Endothelial cell of umbilical vein (primary cell): ENCODE data around the gene KRTAP12-3. TPM values are rescaled to one million over a fixed set of nuclear protein-coding genes. Genes with fewer than 3 reads are reported as not detected.

ENCODE experiments used
- BruUV-seq: library from RNA; stranded (reverse); fragments of 400-500 nt; replicated peaks from 2 replicates; lab custom pipeline; 2021; lab: Mats Ljungman, UMichigan
- CTCF ChIA-PET: fragments of 300-600, 350-600 bp; sonication (Branson Sonifier 250); formaldehyde crosslinking; loops from one replicate; lab custom pipeline; 2021; ENCODE audit warnings: antibody characterized with exemption, inconsistent platforms; lab: Charles Lee
- POLR2A ChIA-PET: fragments of 300-600, 350-600 bp; sonication (Branson Sonifier 250); formaldehyde crosslinking; loops from one replicate; lab custom pipeline; 2021; ENCODE audit warnings: antibody characterized with exemption, inconsistent platforms; lab: Charles Lee
- DNase-seq: peaks from one replicate; pipeline ENCODE4 v3.0.0-alpha.2; 2011; ENCODE audit warnings: low read depth, low spot score
- FAIRE-seq: peaks from 2 replicates; lab custom pipeline; 2011; peaks lifted over from hg19 to GRCh38; lab: Jason Lieb, UNC
- H2AFZ ChIP-seq: 2 replicates; pipeline ENCODE4 v1.6.0; 2012; ENCODE audit warnings: low read depth, low read length, control low read depth, inconsistent platforms
- H3K27ac ChIP-seq: 2 replicates; pipeline ENCODE4 v1.5.1; 2011; ENCODE audit warnings: low read depth, mild to moderate bottlenecking, control low read depth, low read length, moderate library complexity; ENCODE audit not compliant: insufficient read depth
- H3K27me3 ChIP-seq, 2 experiments: 2 replicates each; pipeline versions ENCODE4 v1.6.0 to v1.6.1; 2011; ENCODE audit warnings: low read length in 2 of 2, mixed read lengths in 1 of 2; ENCODE audit not compliant: control insufficient read depth in 2 of 2, insufficient read depth in 2 of 2
- H3K36me3 ChIP-seq, 2 experiments: 2 replicates in 1 of 2; 3 replicates in 1 of 2; pipeline ENCODE4 v1.5.1; 2011; ENCODE audit warnings: low read length in 2 of 2, mild to moderate bottlenecking in 1 of 2, moderate library complexity in 1 of 2; ENCODE audit not compliant: control insufficient read depth in 2 of 2, insufficient read depth in 2 of 2; ENCODE audit errors: extremely low read depth in 1 of 2
- H3K4me1 ChIP-seq: 3 replicates; pipeline ENCODE4 v1.5.1; 2011; ENCODE audit warnings: mild to moderate bottlenecking, low read length; ENCODE audit not compliant: control insufficient read depth, insufficient read depth; ENCODE audit errors: extremely low read depth
- H3K4me2 ChIP-seq: 2 replicates; pipeline ENCODE4 v1.6.1; 2011; ENCODE audit warnings: low read length, control low read depth, mixed read lengths; ENCODE audit not compliant: insufficient read depth
- H3K4me3 ChIP-seq, 3 experiments: fragments of 200-600 bp in 1 of 3; sonication (generic), shearing (Covaris generic) in 1 of 3; replicated peaks in 1 of 3; 2 replicates each; pipeline ENCODE4 v1.5.1; 2011 to 2016; ENCODE audit warnings: control low read depth in 3 of 3, low read length in 3 of 3, mild to moderate bottlenecking in 2 of 3, inconsistent platforms in 1 of 3, low read depth in 1 of 3, moderate library complexity in 1 of 3; ENCODE audit not compliant: insufficient read depth in 1 of 3
- H3K79me2 ChIP-seq: 2 replicates; pipeline ENCODE4 v1.6.0; 2012; ENCODE audit warnings: low read length, inconsistent platforms; ENCODE audit not compliant: control insufficient read depth, insufficient read depth
- H3K9ac ChIP-seq: replicated peaks from 2 replicates; pipeline ENCODE3; 2011; ENCODE audit warnings: low read length, control low read depth; ENCODE audit not compliant: insufficient read depth; ENCODE audit errors: extremely low read depth
- H3K9me1 ChIP-seq: replicated peaks from 3 replicates; pipeline ENCODE4 v1.6.0; 2011; ENCODE audit warnings: mild to moderate bottlenecking, low read length; ENCODE audit not compliant: control insufficient read depth, insufficient read depth; ENCODE audit errors: extremely low read depth
- H3K9me3 ChIP-seq: replicated peaks from 2 replicates; pipeline ENCODE4 v1.5.1; 2012; ENCODE audit warnings: low read length, inconsistent platforms; ENCODE audit not compliant: control insufficient read depth, insufficient read depth
- H4K20me1 ChIP-seq: replicated peaks from 2 replicates; pipeline ENCODE3; 2011; ENCODE audit warnings: mild to moderate bottlenecking, low read length; ENCODE audit not compliant: control insufficient read depth, insufficient read depth; ENCODE audit errors: extremely low read depth
- FOS ChIP-seq: IDR thresholded peaks from 2 replicates; pipeline ENCODE4 v1.6.1; 2011; ENCODE audit warnings: mild to moderate bottlenecking, low read length, moderate library complexity, borderline replicate concordance; ENCODE audit not compliant: insufficient read depth
- JUN ChIP-seq: IDR thresholded peaks from 2 replicates; pipeline ENCODE4 v1.6.1; 2011; ENCODE audit warnings: borderline replicate concordance, low read depth; ENCODE audit not compliant: insufficient read length, insufficient read depth
- MYC ChIP-seq: IDR thresholded peaks from one replicate; pipeline ENCODE4 v1.6.1; 2011; ENCODE audit warnings: mild to moderate bottlenecking, low read depth, low read length
- POLR2A ChIP-seq: IDR thresholded peaks from 2 replicates; pipeline ENCODE4 v1.6.1; 2012; ENCODE audit warnings: low read depth, mild to moderate bottlenecking, control low read depth, low read length
- POLR2AphosphoS5 ChIP-seq: IDR thresholded peaks from 2 replicates; pipeline ENCODE4 v1.6.1; 2012; ENCODE audit warnings: low read depth, mild to moderate bottlenecking, control low read depth, low read length, moderate library complexity; ENCODE audit not compliant: insufficient read depth
- dilution Hi-C: fragments of 300-500 bp; cut with MboI; formaldehyde crosslinking; loops from one replicate; pipeline ENCODE4 v1.15.0; 2019; ENCODE audit warnings: low sequenced_read_pairs; ENCODE audit not compliant: extremely low pct_ligation_motif_present
- intact Hi-C: fragments of 100-400 bp; cut with micrococcal nuclease; formaldehyde crosslinking; loops from one replicate; pipeline ENCODE4 v1.10.0; 2022
- polyA plus RNA-seq, 4 experiments: library from polyadenylated mRNA; depleted of rRNA in 3 of 4; stranded (reverse) in 3 of 4; unstranded in 1 of 4; fragments of >200 nt; gene quantifications; 2 replicates each; pipeline versions ENCODE4 v1.2.1 to v1.2.3, GENCODE V29; 2011 to 2012; ENCODE audit warnings: missing spikeins in 1 of 4
- total RNA-seq: library from RNA; stranded (reverse); gene quantifications from 2 replicates; pipeline ENCODE4 v1.2.3, GENCODE V29; 2021
- TF ChIP-seq, protein P1 (sequence below), 2 donors: IDR thresholded peaks; 1 replicate in 1 of 2; 2 replicates in 1 of 2; pipeline ENCODE4 v1.5.1; 2011; ENCODE audit warnings: low read length in 2 of 2, mild to moderate bottlenecking in 2 of 2, moderate library complexity in 2 of 2, control low read depth in 1 of 2, inconsistent platforms in 1 of 2, low read depth in 1 of 2; ENCODE audit not compliant: insufficient read depth in 1 of 2; ENCODE audit errors: extremely low read depth in 1 of 2

Gene KRTAP12-3
- total and polyA plus RNA-seq, 2 donors (not counting 3 experiments of a cell fraction or from before 2014, with no cell fraction given), result not detected

DNA sequence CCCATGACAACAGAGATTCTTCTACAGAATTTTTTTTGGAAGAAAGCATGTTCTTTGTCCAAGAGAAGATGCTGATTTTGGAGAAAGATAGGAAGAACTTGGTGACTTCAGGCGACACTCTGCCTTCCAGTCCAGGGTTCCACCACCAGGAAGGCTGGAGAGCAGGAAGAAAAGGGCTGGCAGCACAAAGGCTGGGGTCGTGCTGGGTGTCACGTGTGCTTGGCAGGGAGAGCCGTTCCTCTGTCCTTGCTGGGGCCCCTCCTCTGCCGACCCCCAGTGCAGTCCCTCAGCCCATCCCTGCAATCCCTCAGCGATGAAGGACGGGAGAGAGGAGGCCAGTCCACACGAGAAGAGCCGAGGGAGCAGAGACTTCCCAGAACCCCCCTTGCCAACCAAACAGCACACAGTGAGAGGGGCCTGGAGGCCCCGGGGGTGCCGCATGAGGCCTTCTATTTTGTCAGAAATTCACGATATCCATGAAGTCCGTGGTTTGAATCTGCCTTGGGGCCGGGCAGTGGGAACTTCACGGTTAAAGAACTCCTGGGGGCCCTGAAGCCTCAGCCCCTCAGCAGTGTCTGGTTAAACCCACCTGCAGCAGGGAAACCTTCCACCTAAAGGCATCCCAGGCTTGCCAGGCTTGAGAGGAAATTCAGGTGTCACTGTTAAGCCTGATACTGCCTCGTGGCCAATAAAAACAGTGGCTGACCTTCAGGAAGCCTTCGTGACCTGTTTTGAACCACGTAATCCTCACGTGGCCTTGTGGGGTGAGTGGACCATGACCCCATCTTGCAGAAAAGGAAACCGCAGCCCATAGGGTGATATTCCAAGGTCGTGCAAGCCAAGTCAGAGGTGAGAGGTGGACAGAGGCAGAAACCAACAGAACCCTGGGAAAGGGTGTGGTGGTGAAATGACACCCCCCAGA, 42.6 kb downstream of the KRTAP12-3 start:
- no peak for DNase-seq
- TF ChIP-seq JUN, result no peak
- no peak for TF ChIP-seq POLR2AphosphoS5
- ChIA-PET CTCF (interaction anchor here (0.9 kb wide), 1 partner anchor 93 kb away, joined by 3 read pairs; no protein-coding TSS in a partner anchor), POLR2A (no interaction called here)
- H3K4me1 ChIP-seq, result no peaks in the 10 kb centered on the region
- peaks cover 39 to 42% of the 10 kb centered on the region in 2 experiments for H3K27me3 ChIP-seq
- no peaks in the 10 kb centered on the region for H4K20me1 ChIP-seq
- intact Hi-C loops, result no loop called here
- FAIRE-seq, result no peak
- dilution Hi-C loops, result no loop called here
- H3K9me3 ChIP-seq, result no peaks in the 10 kb centered on the region
- no peaks in the 10 kb centered on the region for H3K36me3 ChIP-seq
- no peak overlapping the region for H3K4me2 ChIP-seq
- BruUV-seq, result no TSS peak
- H3K27ac ChIP-seq, result no peak overlapping the region
- H3K79me2 ChIP-seq, result no peaks in the 10 kb centered on the region
- no peak overlapping the region for H2AFZ ChIP-seq
- H3K9ac ChIP-seq, result no peak overlapping the region
- no peaks in the 10 kb centered on the region for H3K9me1 ChIP-seq
- H3K4me3 ChIP-seq, result no peak overlapping the region

DNA sequence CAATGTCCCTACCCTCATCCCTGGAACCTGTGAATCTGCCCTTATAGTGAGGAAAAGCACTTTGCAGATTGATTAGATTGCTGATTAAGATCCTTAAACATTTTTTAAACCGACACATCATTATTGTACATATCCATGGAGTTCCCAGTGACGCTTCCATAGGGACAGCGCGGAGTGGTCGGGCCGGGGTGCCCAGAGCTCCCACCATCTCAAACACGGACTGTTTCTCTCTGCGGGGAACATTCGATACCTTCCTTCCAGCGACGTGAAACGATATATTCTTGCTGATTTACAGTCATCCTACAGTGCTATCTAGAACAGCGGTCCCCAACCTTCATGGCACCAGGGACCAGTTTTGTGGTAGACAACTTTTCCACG, 43.3 kb downstream of the KRTAP12-3 start:
- Histone ChIP-seq H3K4me2 (no peak overlapping the region), H2AFZ (no peak overlapping the region), H3K9me3 (no peaks in the 10 kb centered on the region), H3K9ac (no peak overlapping the region), H3K36me3 (no peaks in the 10 kb centered on the region), H3K4me1 (no peaks in the 10 kb centered on the region), H3K79me2 (no peaks in the 10 kb centered on the region), H3K27ac (no peak overlapping the region), H3K4me3 (no peak overlapping the region), H3K27me3 (peaks cover 42 to 44% of the 10 kb centered on the region in 2 experiments), H3K9me1 (no peaks in the 10 kb centered on the region), H4K20me1 (no peaks in the 10 kb centered on the region)
- FAIRE-seq (no peak), DNase-seq (no peak)
- BruUV-seq, result no TSS peak
- ChIA-PET POLR2A (no interaction called here), CTCF (interaction anchor here (0.6 to 1.2 kb wide), 3 partner anchors 11 to 92 kb away, joined by 3 read pairs; no protein-coding TSS in a partner anchor)
- TF ChIP-seq POLR2A, result no peak
- TF ChIP-seq MYC, result no peak
- TF ChIP-seq, protein P1, sequence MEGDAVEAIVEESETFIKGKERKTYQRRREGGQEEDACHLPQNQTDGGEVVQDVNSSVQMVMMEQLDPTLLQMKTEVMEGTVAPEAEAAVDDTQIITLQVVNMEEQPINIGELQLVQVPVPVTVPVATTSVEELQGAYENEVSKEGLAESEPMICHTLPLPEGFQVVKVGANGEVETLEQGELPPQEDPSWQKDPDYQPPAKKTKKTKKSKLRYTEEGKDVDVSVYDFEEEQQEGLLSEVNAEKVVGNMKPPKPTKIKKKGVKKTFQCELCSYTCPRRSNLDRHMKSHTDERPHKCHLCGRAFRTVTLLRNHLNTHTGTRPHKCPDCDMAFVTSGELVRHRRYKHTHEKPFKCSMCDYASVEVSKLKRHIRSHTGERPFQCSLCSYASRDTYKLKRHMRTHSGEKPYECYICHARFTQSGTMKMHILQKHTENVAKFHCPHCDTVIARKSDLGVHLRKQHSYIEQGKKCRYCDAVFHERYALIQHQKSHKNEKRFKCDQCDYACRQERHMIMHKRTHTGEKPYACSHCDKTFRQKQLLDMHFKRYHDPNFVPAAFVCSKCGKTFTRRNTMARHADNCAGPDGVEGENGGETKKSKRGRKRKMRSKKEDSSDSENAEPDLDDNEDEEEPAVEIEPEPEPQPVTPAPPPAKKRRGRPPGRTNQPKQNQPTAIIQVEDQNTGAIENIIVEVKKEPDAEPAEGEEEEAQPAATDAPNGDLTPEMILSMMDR (IDR thresholded peaks at IDR 0.05; ENCODE audit: extremely low read depth in 1 of 2, insufficient read depth in 1 of 2, low read depth in 1 of 2, low read length in 2 of 2), result no peak
- no peak for TF ChIP-seq FOS
- intact Hi-C loops (no loop called here), dilution Hi-C loops (no loop called here)
